ENCODE results near the gene ACP7. TPM values are rescaled to one million over a fixed set of nuclear protein-coding genes. Genes with fewer than 3 reads are reported as not detected.
A peak's percentile ranks its signal among the peaks of the same experiment; 100 is the strongest.

Gene ACP7
- total and polyA plus RNA-seq, 8 donors, result 0.13 to 0.23 (median 0.18) TPM; not detected in 2

DNA sequence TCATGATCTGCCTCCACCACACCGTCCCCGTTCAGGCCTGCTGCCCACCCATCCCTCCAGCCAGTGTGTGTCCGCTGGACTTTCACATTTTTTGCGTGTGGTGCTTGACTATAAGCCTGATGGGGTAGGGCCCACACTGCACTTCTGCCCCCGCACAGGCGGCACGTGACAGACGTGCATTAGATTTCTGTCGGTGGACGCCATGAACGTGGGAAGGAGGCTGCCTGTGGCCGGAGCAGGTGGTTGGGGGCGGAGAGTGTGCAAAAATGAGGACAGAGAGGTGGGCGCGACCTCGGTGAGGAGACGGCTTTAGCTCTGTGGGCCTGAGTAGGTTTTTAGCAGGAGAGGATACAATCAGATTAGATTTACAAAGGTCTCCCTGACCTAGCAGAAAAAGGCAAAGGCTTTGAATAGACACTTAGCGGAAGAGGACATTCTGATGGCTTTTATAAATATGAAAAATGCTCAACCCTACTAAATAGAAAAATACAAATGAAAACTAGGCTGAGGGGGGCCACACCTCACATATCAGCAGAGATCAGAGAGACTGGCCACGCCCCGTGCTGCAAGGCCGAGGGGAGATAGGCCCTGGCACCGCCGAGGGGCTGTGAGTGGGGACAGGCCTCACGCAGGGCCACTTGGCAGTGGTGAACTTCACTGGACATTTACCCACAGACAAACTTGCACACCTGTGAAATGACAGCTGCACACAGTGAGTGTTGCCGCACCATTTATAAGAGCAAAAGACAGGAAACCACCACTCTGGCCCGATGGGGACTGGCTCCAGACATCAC lies 66.8 kb downstream of the ACP7 start:
- Histone ChIP-seq H3K27me3 (no peaks in the 10 kb centered on the region), H3K4me1 (peaks cover 14 to 16% of the 10 kb centered on the region in 2 donors), H3K9me3 (no peaks in the 10 kb centered on the region), H3K27ac (no peak overlapping the region), H3K4me3 (no peak overlapping the region), H3K36me3 (no peaks in the 10 kb centered on the region)
- peak in 1 of 4 donors; percentile 60 for DNase-seq
- TF ChIP-seq, protein P1, sequence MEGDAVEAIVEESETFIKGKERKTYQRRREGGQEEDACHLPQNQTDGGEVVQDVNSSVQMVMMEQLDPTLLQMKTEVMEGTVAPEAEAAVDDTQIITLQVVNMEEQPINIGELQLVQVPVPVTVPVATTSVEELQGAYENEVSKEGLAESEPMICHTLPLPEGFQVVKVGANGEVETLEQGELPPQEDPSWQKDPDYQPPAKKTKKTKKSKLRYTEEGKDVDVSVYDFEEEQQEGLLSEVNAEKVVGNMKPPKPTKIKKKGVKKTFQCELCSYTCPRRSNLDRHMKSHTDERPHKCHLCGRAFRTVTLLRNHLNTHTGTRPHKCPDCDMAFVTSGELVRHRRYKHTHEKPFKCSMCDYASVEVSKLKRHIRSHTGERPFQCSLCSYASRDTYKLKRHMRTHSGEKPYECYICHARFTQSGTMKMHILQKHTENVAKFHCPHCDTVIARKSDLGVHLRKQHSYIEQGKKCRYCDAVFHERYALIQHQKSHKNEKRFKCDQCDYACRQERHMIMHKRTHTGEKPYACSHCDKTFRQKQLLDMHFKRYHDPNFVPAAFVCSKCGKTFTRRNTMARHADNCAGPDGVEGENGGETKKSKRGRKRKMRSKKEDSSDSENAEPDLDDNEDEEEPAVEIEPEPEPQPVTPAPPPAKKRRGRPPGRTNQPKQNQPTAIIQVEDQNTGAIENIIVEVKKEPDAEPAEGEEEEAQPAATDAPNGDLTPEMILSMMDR (IDR thresholded peaks at IDR 0.05), result no peak
- intact Hi-C loops (cut with DNase I), result no loop called here
- no peak for ATAC-seq

DNA sequence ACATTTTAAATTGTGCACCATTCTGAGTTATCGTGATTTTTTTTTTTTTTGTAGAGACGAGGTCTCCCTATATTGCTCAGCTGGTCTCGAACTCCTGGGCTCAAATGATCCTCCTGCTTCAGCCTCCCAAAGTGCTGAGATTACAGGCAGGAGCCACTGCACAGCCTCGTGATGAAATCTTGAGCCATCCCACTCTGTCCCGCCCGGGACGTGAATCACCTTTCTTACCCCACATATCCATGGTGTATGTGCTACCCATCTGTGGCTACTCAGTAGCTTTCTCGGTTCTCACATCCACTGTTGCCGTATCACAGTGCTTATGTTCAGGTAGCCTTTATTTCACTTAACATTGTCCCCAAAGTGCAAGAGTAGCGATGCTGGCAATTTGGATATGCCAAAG lies 67.9 kb downstream of the ACP7 start:
- no peak for DNase-seq
- Histone ChIP-seq H3K27me3 (no peaks in the 10 kb centered on the region), H3K36me3 (no peaks in the 10 kb centered on the region), H3K27ac (no peak overlapping the region), H3K4me1 (peaks cover 20 to 22% of the 10 kb centered on the region in 2 donors), H3K9me3 (no peaks in the 10 kb centered on the region), H3K4me3 (no peak overlapping the region)
- TF ChIP-seq, protein P1 (IDR thresholded peaks at IDR 0.05), result no peak
- intact Hi-C loops (cut with DNase I), result no loop called here
- ATAC-seq, result no peak

DNA sequence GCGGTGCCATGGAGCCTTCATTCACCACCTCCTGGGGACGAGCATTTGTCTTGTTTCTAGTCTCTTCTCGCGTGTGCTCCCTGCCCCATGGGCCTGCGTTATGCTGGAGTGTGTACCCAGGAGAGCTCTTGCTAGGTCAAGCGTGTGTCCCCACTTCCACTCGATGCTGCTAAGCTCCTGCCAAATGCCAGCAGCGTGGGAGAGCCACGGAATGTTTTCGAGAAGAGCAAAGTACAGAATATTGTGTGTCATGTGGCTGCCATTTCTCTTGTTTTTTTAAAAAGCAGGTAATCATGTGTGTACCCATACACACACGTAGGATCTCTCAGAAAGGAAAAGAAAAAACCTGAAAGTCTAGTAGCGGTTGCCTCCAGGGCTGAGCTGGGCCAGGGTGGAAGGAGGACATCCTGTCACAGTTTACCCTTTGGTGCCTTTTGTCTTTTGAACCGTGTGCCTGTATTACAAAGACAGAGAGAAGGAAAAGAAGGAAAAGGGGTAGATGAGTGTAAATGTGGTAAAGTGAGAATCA lies 70.0 kb downstream of the ACP7 start:
- no peak for ATAC-seq
- Histone ChIP-seq H3K36me3 (no peaks in the 10 kb centered on the region), H3K27me3 (no peaks in the 10 kb centered on the region), H3K4me1 (peaks cover 25 to 36% of the 10 kb centered on the region in 2 donors), H3K9me3 (no peaks in the 10 kb centered on the region), H3K27ac (no peak overlapping the region), H3K4me3 (no peak overlapping the region)
- TF ChIP-seq, protein P1 (IDR thresholded peaks at IDR 0.05), result no peak
- no peak for DNase-seq
- intact Hi-C loops (cut with DNase I), result no loop called here

DNA sequence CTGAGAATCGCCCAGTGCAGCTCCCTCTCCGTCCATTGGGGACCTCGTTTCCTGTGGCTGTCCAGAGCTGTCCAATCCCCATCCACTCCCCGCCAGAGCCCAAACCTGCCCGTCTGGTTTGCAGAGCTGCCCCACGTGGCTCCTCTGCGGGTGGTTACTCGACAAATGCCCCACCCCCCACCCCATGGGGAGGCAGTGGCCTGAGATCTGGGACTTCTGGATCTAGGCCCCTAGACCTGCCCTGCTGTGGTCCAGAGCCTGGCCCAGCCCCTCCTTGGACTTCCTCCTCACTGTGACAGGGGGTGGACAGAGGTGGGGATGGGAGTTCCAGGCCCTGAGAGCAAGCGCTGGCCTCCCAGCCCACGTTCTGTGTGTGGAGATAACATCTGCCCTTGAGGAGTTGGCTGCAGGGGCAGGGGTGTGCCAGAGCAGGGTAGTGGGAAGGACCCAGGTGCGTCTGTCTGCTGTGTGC lies 70.5 kb downstream of the ACP7 start:
- peaks cover 25 to 41% of the 10 kb centered on the region in 2 donors for H3K4me1 ChIP-seq
- DNase-seq, result peak in 2 of 4 donors; percentile 41 to 69
- intact Hi-C loops (cut with DNase I), result no loop called here
- H3K9me3 ChIP-seq, result no peaks in the 10 kb centered on the region
- ATAC-seq, result peak; percentile 72
- no peaks in the 10 kb centered on the region for H3K27me3 ChIP-seq
- TF ChIP-seq, protein P1 (IDR thresholded peaks at IDR 0.05), result no peak
- H3K4me3 ChIP-seq, result no peak overlapping the region
- H3K36me3 ChIP-seq, result no peaks in the 10 kb centered on the region
- no peak overlapping the region for H3K27ac ChIP-seq

DNA sequence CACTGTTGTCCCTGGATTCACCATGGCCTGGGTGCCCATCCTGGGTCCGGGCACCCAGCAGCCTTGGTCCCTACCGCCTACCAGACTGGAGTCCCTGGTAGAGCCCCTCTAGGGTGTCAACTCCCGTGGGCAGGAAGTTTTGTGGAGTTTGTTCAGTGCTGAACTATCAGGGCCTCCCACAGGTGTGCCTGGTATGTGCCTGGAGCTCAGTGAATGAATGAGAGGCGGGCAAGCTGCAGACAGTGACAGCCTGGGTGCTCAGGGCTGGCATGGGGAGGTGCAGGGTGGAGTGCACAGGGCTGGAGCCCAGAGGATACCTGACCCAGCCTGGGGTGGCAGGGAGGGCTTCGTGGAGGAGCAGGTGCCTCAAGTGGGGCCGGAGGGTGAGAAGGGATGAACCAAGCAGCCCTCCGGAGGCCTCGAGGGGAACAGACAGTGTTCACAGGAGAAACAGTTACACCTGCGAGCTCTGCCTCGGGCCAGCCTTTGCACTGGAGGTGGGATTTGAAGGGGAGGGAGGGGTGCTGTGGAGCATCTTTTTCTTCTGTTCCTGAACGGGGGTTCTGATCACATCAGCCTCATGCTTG lies 71.0 kb downstream of the ACP7 start:
- ATAC-seq, result no peak
- peak in 1 of 4 donors; percentile 38 for DNase-seq
- H3K27me3 ChIP-seq, result no peaks in the 10 kb centered on the region
- intact Hi-C loops (cut with DNase I), result no loop called here
- H3K4me1 ChIP-seq, result peaks cover 28 to 47% of the 10 kb centered on the region in 2 donors
- H3K36me3 ChIP-seq, result no peaks in the 10 kb centered on the region
- H3K4me3 ChIP-seq, result no peak overlapping the region
- TF ChIP-seq, protein P1 (IDR thresholded peaks at IDR 0.05), result no peak
- H3K9me3 ChIP-seq, result no peaks in the 10 kb centered on the region
- no peak overlapping the region for H3K27ac ChIP-seq
